NCI-H2081 (cell line): Measurements from ENCODE around the gene PCDH9.
"Not testable (repeated sequence)": the region's sequence is repeated elsewhere in the genome, so short reads cannot be mapped to it uniquely, and the experiment has no call there.

Source experiments
- DNase-seq, 2 experiments: peaks; one replicate each; lab custom pipeline; 2025; lab: John Stamatoyannopoulos, UW

Gene PCDH9

GRCh38 chr13:66896933-66897332 lies 333.2 kb downstream of the PCDH9 start:
- no peak for DNase-seq

- DNase-seq: no peak
These were observed 334.4 kb downstream of the PCDH9 start for GRCh38 chr13:66895780-66896179.

GRCh38 chr13:66895320-66895719 lies 334.8 kb downstream of the PCDH9 start:
- DNase-seq: no peak

GRCh38 chr13:66888698-66889097 lies 341.4 kb downstream of the PCDH9 start:
- DNase-seq: no peak

- DNase-seq: peak in 1 of 2 experiments; percentile 44
These were observed 343.0 kb downstream of the PCDH9 start for GRCh38 chr13:66887088-66887487.

GRCh38 chr13:66886264-66886663 lies 343.9 kb downstream of the PCDH9 start:
- DNase-seq: peak in 1 of 2 experiments; percentile 48

- not testable (repeated sequence) for DNase-seq
These were observed 349.0 kb downstream of the PCDH9 start for GRCh38 chr13:66881170-66881569.

- no peak for DNase-seq
These were observed 350.1 kb downstream of the PCDH9 start for GRCh38 chr13:66879988-66880387.

- DNase-seq: peak; percentile 44 to 82
These were observed 354.9 kb downstream of the PCDH9 start for GRCh38 chr13:66875264-66875663.

GRCh38 chr13:66864627-66865026 lies 365.5 kb downstream of the PCDH9 start:
- no peak for DNase-seq

GRCh38 chr13:66860878-66861417 lies 369.2 kb downstream of the PCDH9 start:
- no peak for DNase-seq

- DNase-seq: no peak
These were observed 369.9 kb downstream of the PCDH9 start for GRCh38 chr13:66859934-66860877.

- DNase-seq: no peak
These were observed 371.1 kb downstream of the PCDH9 start for GRCh38 chr13:66859078-66859477.

GRCh38 chr13:66858163-66858562 lies 372.0 kb downstream of the PCDH9 start:
- no peak for DNase-seq

GRCh38 chr13:66855131-66855530 lies 375.0 kb downstream of the PCDH9 start:
- DNase-seq: no peak

GRCh38 chr13:66853564-66853963 lies 376.6 kb downstream of the PCDH9 start:
- DNase-seq: no peak

GRCh38 chr13:66849706-66850105 lies 380.4 kb downstream of the PCDH9 start:
- no peak for DNase-seq

- DNase-seq: no peak
These were observed 382.6 kb downstream of the PCDH9 start for GRCh38 chr13:66847541-66847940.

- DNase-seq: no peak
These were observed 384.7 kb downstream of the PCDH9 start for GRCh38 chr13:66845393-66845792.

- DNase-seq: no peak
These were observed 385.2 kb downstream of the PCDH9 start for GRCh38 chr13:66844933-66845332.

GRCh38 chr13:66842766-66843165 lies 387.4 kb downstream of the PCDH9 start:
- DNase-seq: no peak

- no peak for DNase-seq
These were observed 389.5 kb downstream of the PCDH9 start for GRCh38 chr13:66840621-66841020.

GRCh38 chr13:66837246-66837645 lies 392.9 kb downstream of the PCDH9 start:
- DNase-seq: no peak
